Muscle layer of duodenum (tissue), 2 donors: ENCODE results near the gene IREB2.
"Not testable (repeated sequence)": the region's sequence is repeated elsewhere in the genome, so short reads cannot be mapped to it uniquely, and the experiment has no call there.

Experiments used
- H3K27ac ChIP-seq: one replicate; pipeline ENCODE4 v1.7.0; 2013; ENCODE audit warnings: mild to moderate bottlenecking, low read length
- H3K27me3 ChIP-seq: one replicate; pipeline ENCODE4 v1.7.0; 2013; ENCODE audit warnings: low read depth, mild to moderate bottlenecking, control low read depth, low read length
- H3K36me3 ChIP-seq, 2 donors: one replicate each; pipeline ENCODE4 v1.7.0; 2013; ENCODE audit warnings: low read length in 2 of 2, control low read depth in 1 of 2, mild to moderate bottlenecking in 1 of 2; ENCODE audit not compliant: insufficient read depth in 2 of 2, control insufficient read depth in 1 of 2
- H3K4me1 ChIP-seq, 2 donors: one replicate each; pipeline ENCODE4 v1.7.0; 2013; ENCODE audit warnings: low read length in 2 of 2, mild to moderate bottlenecking in 2 of 2, control low read depth in 1 of 2, moderate library complexity in 1 of 2; ENCODE audit not compliant: insufficient read depth in 2 of 2, control insufficient read depth in 1 of 2
- H3K4me3 ChIP-seq, 2 donors: one replicate each; pipeline ENCODE4 v1.7.0; 2013; ENCODE audit warnings: low read length in 2 of 2, low read depth in 1 of 2, mild to moderate bottlenecking in 1 of 2
- H3K9me3 ChIP-seq, 2 donors: one replicate each; pipeline ENCODE4 v1.7.0; 2013; ENCODE audit warnings: low read length in 2 of 2, control low read depth in 1 of 2, mild to moderate bottlenecking in 1 of 2; ENCODE audit not compliant: control insufficient read depth in 1 of 2
- donor health status: healthy.

Gene IREB2

GRCh38 chr15:78501857-78502256 is 63.8 kb downstream of the IREB2 start:
- peaks cover 18 to 23% of the 10 kb centered on the region in 2 donors for H3K36me3 ChIP-seq
- no peaks in the 10 kb centered on the region for H3K27me3 ChIP-seq
- H3K27ac ChIP-seq, result no peak overlapping the region
- no peaks in the 10 kb centered on the region for H3K9me3 ChIP-seq
- no peak overlapping the region for H3K4me3 ChIP-seq
- no peaks in the 10 kb centered on the region for H3K4me1 ChIP-seq

- Histone ChIP-seq H3K27me3 (no peaks in the 10 kb centered on the region), H3K4me1 (no peaks in the 10 kb centered on the region), H3K36me3 (peaks cover 12 to 20% of the 10 kb centered on the region in 2 donors), H3K27ac (no peak overlapping the region), H3K9me3 (no peaks in the 10 kb centered on the region), H3K4me3 (no peak overlapping the region)
Measured at GRCh38 chr15:78502641-78503040, 64.6 kb downstream of the IREB2 start.

GRCh38 chr15:78506971-78507830 is 69.2 kb downstream of the IREB2 start, which contains the start of gene HYKK:
Gene HYKK, plus strand, starts transcription at chr15:78507577. Its CDS starts 5,512 bp downstream, at chr15:78513089.
- Histone ChIP-seq H3K27ac (no peak within 1 kb of the TSS), H3K36me3 (no peaks in the 10 kb centered on the region), H3K4me1 (peaks cover 4 to 7% of the 10 kb centered on the region in 2 donors), H3K4me3 (peak within 1 kb of the TSS; percentile 66 to 89), H3K27me3 (no peaks in the 10 kb centered on the region), H3K9me3 (no peaks in the 10 kb centered on the region)

- no peaks in the 10 kb centered on the region for H3K27me3 ChIP-seq
- H3K4me3 ChIP-seq, result peak overlapping the region; percentile 66 to 89
- H3K9me3 ChIP-seq, result no peaks in the 10 kb centered on the region
- no peaks in the 10 kb centered on the region for H3K36me3 ChIP-seq
- H3K27ac ChIP-seq, result no peak overlapping the region
- H3K4me1 ChIP-seq, result peaks cover 4 to 7% of the 10 kb centered on the region in 2 donors
Measured at GRCh38 chr15:78507831-78508160, 69.8 kb downstream of the IREB2 start.

GRCh38 chr15:78508272-78508671 is 70.3 kb downstream of the IREB2 start:
- no peak overlapping the region for H3K27ac ChIP-seq
- no peaks in the 10 kb centered on the region for H3K27me3 ChIP-seq
- H3K4me1 ChIP-seq, result peaks cover 4 to 7% of the 10 kb centered on the region in 2 donors
- no peaks in the 10 kb centered on the region for H3K9me3 ChIP-seq
- peak overlapping the region; percentile 66 to 89 for H3K4me3 ChIP-seq
- no peaks in the 10 kb centered on the region for H3K36me3 ChIP-seq

GRCh38 chr15:78509726-78510312 is 71.8 kb downstream of the IREB2 start:
- Histone ChIP-seq H3K9me3 (no peaks in the 10 kb centered on the region), H3K27ac (no peak overlapping the region), H3K4me3 (no peak overlapping the region), H3K36me3 (no peaks in the 10 kb centered on the region), H3K4me1 (peaks cover 4 to 7% of the 10 kb centered on the region in 2 donors), H3K27me3 (no peaks in the 10 kb centered on the region)

- H3K27me3 ChIP-seq, H3K9me3 ChIP-seq, H3K27ac ChIP-seq, H3K4me1 ChIP-seq, H3K4me3 ChIP-seq, H3K36me3 ChIP-seq: not testable (repeated sequence)
Measured at GRCh38 chr15:78520035-78520434, 82.0 kb downstream of the IREB2 start.

GRCh38 chr15:78524230-78524629 is 86.2 kb downstream of the IREB2 start:
- Histone ChIP-seq H3K9me3 (no peaks in the 10 kb centered on the region), H3K27ac (no peak overlapping the region), H3K4me1 (no peaks in the 10 kb centered on the region), H3K4me3 (no peak overlapping the region), H3K36me3 (peaks cover 3 to 8% of the 10 kb centered on the region in 2 donors), H3K27me3 (no peaks in the 10 kb centered on the region)

- Histone ChIP-seq H3K9me3 (no peaks in the 10 kb centered on the region), H3K27me3 (no peaks in the 10 kb centered on the region), H3K36me3 (peaks cover 3 to 8% of the 10 kb centered on the region in 2 donors), H3K4me1 (no peaks in the 10 kb centered on the region), H3K27ac (no peak overlapping the region), H3K4me3 (no peak overlapping the region)
Measured at GRCh38 chr15:78527325-78527724, 89.3 kb downstream of the IREB2 start.

GRCh38 chr15:78533331-78533730 is 95.3 kb downstream of the IREB2 start:
- Histone ChIP-seq H3K27ac (no peak overlapping the region), H3K4me3 (no peak overlapping the region), H3K27me3 (no peaks in the 10 kb centered on the region), H3K9me3 (no peaks in the 10 kb centered on the region), H3K36me3 (peaks cover 0 to 4% of the 10 kb centered on the region in 2 donors), H3K4me1 (no peaks in the 10 kb centered on the region)

GRCh38 chr15:78536134-78536533 is 98.1 kb downstream of the IREB2 start:
- Histone ChIP-seq H3K36me3 (peaks cover 0 to 7% of the 10 kb centered on the region in 2 donors), H3K27me3 (no peaks in the 10 kb centered on the region), H3K27ac (no peak overlapping the region), H3K4me3 (no peak overlapping the region), H3K9me3 (no peaks in the 10 kb centered on the region), H3K4me1 (peaks cover 0 to 1% of the 10 kb centered on the region in 2 donors)
